Right hindlimb (tissue), 1 donor: ENCODE data around the gene CALHM4.

Source experiments
- DNase-seq: peaks from one replicate; pipeline ENCODE4 v3.0.0-alpha.2; 2018

CALHM4 gene

GRCh38 chr6:116543149-116543548, 10.4 kb upstream of the CALHM4 start:
- no peak for DNase-seq

- DNase-seq = no peak
Observed at GRCh38 chr6:116545651-116546050, 7.9 kb upstream of the CALHM4 start, which contains the start of gene TRAPPC3L. Gene TRAPPC3L (minus strand): TSS chr6:116545684. CDS start chr6:116545514, 170 bp downstream.

GRCh38 chr6:116547358-116547757, 6.2 kb upstream of the CALHM4 start:
- no peak for DNase-seq

GRCh38 chr6:116550796-116551195, 2.8 kb upstream of the CALHM4 start:
- DNase-seq = no peak

GRCh38 chr6:116556065-116556464, 2.5 kb downstream of the CALHM4 start:
- no peak for DNase-seq

GRCh38 chr6:116556814-116557415, 3.4 kb downstream of the CALHM4 start:
- DNase-seq = no peak

DNA sequence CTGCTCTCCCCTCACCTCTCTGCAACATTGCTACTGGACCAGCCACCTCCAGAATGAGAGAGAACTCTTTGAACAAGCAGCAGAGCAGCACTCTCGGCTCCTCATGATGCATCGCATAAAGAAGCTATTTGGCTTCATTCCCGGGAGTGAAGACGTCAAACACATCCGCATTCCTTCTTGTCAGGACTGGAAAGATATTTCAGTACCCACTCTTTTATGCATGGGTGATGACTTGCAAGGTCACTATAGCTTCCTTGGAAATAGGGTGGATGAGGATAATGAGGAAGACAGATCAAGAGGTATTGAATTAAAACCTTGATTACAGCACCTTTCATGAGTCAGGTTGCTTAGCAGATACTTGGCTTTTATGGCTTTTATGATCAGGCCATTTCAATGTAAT, 4.3 kb downstream of the CALHM4 start:
- peak; percentile 20 for DNase-seq

- no peak for DNase-seq
Observed at GRCh38 chr6:116560130-116560529, 6.6 kb downstream of the CALHM4 start.

GRCh38 chr6:116561377-116562018, 7.9 kb downstream of the CALHM4 start:
- DNase-seq = peak; percentile 82

DNA sequence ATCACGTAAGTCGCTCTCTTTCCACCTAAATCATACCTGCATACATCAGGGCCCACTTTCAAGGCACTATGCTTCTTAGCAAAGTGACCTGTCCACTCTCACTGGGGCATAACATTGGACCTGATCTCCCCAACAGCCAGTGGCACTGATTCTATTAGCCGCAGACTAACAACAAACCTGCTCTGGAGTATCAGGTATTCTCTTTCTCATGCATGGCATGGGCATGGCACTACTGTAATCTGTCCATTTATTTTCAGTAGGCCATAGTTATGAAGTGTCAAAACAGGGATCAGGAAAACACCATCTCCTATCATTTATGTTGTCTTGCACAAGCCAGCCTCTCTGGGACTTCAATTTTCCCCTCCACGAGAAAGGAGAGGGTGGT, 8.5 kb downstream of the CALHM4 start:
- DNase-seq = no peak

DNA sequence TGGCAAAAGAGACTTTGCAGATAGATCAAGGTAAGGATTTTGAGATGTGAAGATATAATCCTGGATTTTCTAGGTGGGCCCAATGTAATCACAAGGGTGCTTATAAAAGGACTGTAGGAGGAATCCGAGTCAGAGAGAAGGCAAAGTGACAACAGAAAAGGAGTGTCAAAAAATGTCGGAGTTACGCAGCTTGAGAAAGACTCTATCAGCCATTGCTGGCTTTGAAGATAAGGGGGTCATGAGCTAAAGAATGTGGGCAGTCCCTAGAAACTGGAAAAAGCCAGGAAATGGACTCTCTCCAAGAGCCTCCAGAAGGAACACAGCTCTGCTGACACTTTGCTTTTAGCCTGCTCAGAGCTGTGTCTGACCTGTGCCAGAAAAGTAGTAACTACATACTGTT, 9.1 kb downstream of the CALHM4 start:
- DNase-seq = no peak

DNA sequence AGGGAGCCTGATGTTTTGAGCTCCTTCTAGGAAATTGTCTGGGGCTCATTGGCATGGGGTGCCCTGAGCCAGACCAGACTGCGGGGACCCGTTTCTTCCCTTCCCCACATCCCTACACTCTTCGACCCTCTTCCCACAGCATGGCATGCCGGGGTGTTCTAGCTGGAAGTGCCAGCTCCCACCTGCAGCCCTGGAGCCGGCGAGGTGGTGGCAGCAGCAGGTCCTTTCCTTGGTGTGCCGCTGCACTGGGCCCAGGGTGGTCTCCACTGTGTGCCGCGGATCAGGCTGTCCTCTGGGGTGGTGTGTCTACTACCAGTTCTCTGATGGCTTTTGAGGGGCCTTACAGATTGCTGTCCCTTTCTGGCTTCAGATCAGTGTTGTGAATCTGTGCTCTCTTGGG, 10.3 kb downstream of the CALHM4 start:
- DNase-seq = no peak

DNA sequence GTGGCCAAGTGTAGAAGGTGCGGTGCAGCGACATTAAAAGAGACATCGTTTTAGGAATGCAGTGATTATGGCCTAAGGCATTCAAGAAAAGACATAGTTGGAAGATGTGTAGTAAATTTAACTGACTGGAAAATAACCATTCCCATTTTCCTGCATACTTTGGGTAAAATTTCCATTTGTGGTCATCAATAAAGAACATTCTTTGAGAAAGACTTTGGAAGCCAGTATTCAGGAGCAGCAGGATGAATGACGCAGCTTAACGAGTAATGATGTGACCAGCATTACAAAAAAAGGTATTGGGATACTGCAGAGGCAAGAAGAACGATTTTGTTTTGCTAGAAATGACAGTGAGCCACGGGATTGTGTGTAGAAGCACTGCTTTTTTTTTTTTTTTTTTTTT, 10.8 kb downstream of the CALHM4 start:
- no peak for DNase-seq

DNA sequence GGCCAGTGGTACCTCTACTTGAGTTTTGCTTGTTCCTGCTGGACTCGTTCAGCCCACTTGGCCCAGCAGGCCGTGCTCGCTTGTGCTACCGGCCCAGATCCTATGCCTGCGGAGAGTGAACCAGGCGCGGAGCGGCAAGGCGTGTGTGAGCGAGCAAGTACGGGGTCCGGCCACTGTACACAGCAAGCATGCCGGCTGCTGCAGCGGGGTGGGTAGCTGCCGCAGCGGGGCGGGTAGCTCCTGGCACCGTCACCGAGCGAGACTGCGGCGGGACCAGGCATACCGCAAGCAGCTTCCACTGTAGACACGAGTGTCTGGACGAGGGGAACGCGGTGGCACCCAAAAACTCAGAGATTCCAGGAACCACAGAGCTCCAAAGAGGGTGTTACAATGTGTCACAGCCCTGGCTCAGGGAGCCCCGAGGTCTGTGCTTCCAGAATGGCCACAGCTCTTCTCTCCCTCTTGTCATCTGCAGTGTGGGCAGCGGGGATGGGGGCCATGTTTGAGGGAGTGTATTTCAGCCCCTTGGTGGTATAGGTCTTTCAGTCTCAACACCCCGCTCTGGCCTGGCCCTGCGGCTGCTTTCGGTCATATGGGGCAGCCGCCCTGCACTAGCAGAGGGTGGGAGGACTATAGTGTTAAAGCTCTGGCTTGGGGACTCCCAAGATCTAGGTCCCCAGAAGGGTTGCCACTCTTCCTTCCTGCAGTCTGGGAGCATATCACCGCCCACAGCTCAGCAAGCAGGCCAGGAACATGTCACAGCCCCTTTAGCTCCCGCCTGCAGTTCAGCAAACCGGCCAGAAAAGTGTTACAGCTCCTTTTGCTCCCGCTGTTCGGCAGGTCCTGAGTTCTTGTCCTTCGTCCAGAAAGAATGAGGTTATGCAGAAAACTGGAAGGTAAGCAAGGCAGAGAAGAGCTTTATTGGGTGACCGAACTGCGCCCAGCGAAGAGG, 11.6 kb downstream of the CALHM4 start:
- DNase-seq = peak; percentile 51

DNA sequence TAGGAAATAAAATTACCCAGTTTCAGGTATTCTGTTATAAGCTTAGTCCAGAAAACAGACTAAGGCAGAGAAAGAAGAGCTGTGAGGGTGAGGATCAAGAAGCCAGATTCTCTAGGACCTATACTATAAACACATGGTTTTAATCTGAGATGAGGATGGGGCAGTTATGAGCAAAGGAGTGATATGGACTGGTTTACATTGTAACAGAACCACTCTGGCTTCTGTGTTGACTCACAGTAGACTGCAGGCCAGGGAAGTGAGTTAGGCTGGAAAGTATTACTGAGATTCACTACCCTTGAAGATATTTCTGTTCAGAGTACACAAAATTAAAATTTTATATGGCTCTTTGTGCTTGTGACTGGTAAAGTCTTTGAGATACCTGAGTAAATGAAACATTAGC, 14.6 kb downstream of the CALHM4 start:
- no peak for DNase-seq

DNA sequence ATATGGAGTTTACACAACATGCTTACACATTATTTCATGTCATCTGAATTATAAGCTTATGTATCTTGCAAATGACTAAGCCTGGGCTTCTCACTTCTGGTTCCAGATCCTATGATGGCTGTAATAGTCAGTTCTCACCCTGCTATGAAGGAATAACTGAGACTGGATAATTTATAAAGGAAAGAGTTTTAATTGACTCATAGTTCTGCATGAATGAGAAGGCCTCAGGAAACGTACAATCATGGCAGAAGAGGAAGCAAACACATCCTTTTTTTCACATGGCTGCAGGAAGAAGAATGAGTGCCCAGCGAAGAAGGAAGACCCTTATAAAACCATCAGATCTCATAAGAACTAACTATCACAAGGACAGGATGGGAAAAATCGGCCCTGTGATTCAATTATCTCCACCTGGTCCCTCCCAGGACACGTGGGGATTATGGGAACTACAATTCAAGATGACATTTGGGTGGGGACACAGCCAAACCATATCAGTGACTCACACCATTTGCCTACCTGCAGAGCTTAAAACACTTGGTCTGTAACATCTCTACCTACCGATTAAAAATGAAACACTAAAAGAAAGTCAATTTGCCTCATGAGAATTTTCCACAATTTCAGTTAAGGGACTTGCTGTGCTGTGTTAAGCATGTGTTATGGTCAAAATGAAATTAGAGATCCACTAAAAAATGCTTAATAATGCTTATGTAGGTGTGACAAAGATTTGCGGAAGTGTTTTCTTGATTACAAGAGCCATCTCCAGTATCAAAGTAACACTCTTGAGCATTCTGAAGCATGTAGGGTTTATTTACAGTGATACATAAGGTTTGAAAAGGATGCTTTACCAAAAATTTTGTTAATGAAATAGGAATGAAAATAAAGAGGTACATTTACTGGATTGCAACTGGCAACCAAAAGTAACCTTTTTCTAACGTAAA, 15.5 kb downstream of the CALHM4 start:
- no peak for DNase-seq

DNA sequence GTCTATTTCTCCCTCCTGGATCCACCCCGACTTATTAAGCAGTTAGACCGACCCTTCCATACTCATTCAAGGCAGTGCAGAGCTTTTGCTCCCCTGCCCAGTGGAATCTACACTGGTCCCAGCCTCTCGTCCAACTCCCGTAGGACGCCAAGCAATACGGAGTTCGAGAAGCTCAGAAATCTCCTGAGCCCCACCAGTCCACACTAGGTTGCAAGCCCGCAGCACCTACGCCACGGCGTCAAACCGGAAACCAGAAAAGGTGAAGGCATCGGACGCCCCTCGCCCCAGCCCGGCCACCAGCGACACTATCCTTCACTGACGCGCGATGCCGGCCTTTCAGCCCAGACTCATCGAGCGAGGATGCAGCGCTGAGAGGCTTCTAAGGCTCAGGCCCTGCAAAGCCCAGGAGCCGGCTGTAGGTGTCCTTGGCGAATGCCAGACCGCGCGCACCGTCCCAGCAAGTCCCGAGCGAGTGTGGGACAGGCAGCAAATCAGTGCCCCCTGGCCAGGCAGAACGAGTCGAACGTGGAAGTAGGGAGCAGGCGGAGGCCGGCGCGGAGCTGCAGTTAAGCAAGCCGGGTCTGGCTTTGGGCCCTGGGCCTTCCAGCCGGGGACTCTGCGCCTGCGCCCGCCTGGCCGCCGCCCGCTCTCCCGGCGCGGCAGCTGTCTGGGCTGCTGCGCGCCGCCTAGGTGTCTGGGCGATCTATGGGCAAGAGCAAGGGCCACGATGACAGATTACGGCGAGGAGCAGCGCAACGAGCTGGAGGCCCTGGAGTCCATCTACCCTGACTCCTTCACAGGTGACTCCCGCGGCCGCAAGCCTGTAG, 17.5 kb downstream of the CALHM4 start, which contains the start of gene RWDD1:
RWDD1 (plus strand) TSS at position 649 of the 827 bp plus-strand sequence; CDS start at position 728, 79 bp downstream.
- peak; percentile 100 for DNase-seq

DNA sequence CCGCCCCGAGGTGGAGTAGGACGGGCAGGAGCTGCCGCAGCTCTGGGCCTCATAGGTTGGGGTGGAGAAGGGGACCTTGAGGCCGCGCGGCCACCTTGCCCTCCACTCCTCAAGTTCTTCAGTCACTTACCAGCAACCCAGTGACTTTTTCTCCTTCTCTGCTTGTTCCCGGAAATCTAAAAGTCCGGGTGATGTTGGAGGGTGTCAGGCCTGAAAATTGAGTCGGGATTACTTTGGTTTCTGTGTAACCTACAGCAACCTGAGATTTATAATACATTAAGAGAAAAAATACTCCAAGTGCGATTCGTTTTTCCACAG, 18.1 kb downstream of the CALHM4 start:
- no peak for DNase-seq

GRCh38 chr6:116572162-116572561, 18.6 kb downstream of the CALHM4 start:
- DNase-seq = peak; percentile 23

GRCh38 chr6:116575227-116575626, 21.7 kb downstream of the CALHM4 start:
- DNase-seq = no peak

- no peak for DNase-seq
Observed at GRCh38 chr6:116577486-116577885, 23.9 kb downstream of the CALHM4 start.

- no peak for DNase-seq
Observed at GRCh38 chr6:116578335-116578734, 24.8 kb downstream of the CALHM4 start.
